ENCODE measurements around the gene PAX5. TPM values are rescaled to one million over a fixed set of nuclear protein-coding genes. Genes with fewer than 3 reads are reported as not detected.
A peak's percentile ranks its signal among the peaks of the same experiment; 100 is the strongest.

PAX5 gene
- total and polyA plus RNA-seq, 2 of the 13 experiments (the other 11 are each of a cell fraction or from before 2014, with no cell fraction given): not detected

GRCh38 chr9:36969216-36969771, 64.8 kb downstream of the PAX5 start (continued):
- TF ChIP-seq HIC2 (CRISPR knock-in tag; IDR thresholded peaks at IDR 0.05; ENCODE audit: low read depth) (peak; percentile 35; the same call in 1 of the 2 replicates), ZFY (CRISPR knock-in tag; IDR thresholded peaks at IDR 0.05) (no peak), PRMT3 (CRISPR knock-in tag; IDR thresholded peaks at IDR 0.05; ENCODE audit: borderline replicate concordance, low read depth) (no peak), ZBTB34 (CRISPR knock-in tag; IDR thresholded peaks at IDR 0.05) (no peak), POLR2AphosphoS5 (IDR thresholded peaks at IDR 0.05; ENCODE audit: low read depth, low read length) (no peak), STAG1 (CRISPR knock-in tag; IDR thresholded peaks at IDR 0.05) (no peak), MED8 (CRISPR knock-in tag; IDR thresholded peaks at IDR 0.05; ENCODE audit: insufficient replicate concordance) (no peak), GATAD2A (CRISPR knock-in tag; IDR thresholded peaks at IDR 0.05) (peak; percentile 46; the same call in 1 of the 2 replicates), ZNF12 (CRISPR knock-in tag; IDR thresholded peaks at IDR 0.05) (no peak), ZSCAN30 (CRISPR knock-in tag; IDR thresholded peaks at IDR 0.05) (no peak), PCBP2 (optimal IDR thresholded peaks at IDR 0.05; ENCODE audit: low read depth, low read length, poor library complexity, severe bottlenecking) (no peak), GLI4 (CRISPR knock-in tag; IDR thresholded peaks at IDR 0.05; ENCODE audit: borderline replicate concordance) (no peak), ZNF280B (CRISPR knock-in tag; IDR thresholded peaks at IDR 0.05; ENCODE audit: borderline replicate concordance) (no peak), ATF4 (CRISPR knock-in tag; IDR thresholded peaks at IDR 0.05) (no peak), NR2F2 (IDR thresholded peaks at IDR 0.05; ENCODE audit: borderline replicate concordance, low read depth) (0 out of 2 replicates have a peak, but pooled peaks have one; percentile 27), SOX6 (IDR thresholded peaks at IDR 0.05) (no peak), SOX6 (CRISPR knock-in tag; IDR thresholded peaks at IDR 0.05) (peak; percentile 50; the same call in 1 of the 2 replicates), TBL1XR1 (IDR thresholded peaks at IDR 0.05; ENCODE audit: borderline replicate concordance, low read length, partially characterized antibody) (no peak), POLR2A (IDR thresholded peaks at IDR 0.05; ENCODE audit: insufficient read depth in 1 of 2, low read depth in 2 of 2, low read length in 2 of 2) (no peak), GABPA (IDR thresholded peaks at IDR 0.05; ENCODE audit: low read depth, low read length) (no peak), GABPA (CRISPR knock-in tag; IDR thresholded peaks at IDR 0.05; ENCODE audit: low read depth) (no peak), ZNF772 (CRISPR knock-in tag; IDR thresholded peaks at IDR 0.05) (no peak), ZNF546 (CRISPR knock-in tag; conservative IDR thresholded peaks at IDR 0.05) (no peak)

Measured in HepG2 (cell line).